D341Med (cell line): ENCODE data around the gene EFNA5.
"Not testable (repeated sequence)": the region's sequence is repeated elsewhere in the genome, so short reads cannot be mapped to it uniquely, and the experiment has no call there.

Experiments
- DNase-seq: peaks from one replicate; pipeline ENCODE4 v3.0.0; 2012; ENCODE audit warnings: low spot score

The EFNA5 gene

DNA sequence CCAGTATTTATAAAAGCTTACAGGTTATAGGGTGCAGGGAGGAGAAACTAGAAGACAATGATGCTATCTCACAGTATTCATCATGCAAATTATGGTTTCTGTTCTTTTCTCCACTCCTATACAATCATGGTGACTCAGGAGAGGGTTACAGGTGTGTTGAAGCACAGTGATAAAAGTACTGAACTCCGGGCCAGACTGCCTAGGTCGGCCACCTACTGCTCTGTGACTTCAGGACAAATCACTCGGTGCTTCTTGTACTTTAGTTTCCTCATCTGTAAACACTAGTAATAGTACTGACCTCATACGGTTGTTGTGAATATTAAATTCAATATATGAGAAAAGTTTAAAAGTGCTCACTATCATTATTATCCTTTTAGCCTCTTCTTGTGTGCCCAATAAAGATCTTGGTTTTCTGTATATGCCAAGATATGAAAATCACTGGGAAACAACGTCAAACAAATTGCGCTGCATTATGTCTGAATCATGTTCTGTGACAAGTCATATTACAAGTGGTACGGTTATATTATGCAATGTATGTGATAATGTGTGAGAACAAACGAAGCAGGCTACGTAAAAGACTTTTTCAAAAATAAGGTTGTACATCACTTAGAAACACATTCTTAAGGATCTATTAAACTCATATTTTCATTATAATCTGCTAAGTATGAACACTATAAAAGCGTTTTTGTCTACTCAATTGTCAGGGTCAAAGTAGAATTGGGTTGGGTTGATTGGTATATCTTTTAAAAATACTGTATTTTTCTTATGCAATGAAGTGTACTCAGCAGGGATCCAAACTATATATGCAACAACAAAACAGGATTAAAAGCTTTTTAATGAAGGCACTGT, 153.3 kb downstream of the EFNA5 start:
- DNase-seq = no peak

DNA sequence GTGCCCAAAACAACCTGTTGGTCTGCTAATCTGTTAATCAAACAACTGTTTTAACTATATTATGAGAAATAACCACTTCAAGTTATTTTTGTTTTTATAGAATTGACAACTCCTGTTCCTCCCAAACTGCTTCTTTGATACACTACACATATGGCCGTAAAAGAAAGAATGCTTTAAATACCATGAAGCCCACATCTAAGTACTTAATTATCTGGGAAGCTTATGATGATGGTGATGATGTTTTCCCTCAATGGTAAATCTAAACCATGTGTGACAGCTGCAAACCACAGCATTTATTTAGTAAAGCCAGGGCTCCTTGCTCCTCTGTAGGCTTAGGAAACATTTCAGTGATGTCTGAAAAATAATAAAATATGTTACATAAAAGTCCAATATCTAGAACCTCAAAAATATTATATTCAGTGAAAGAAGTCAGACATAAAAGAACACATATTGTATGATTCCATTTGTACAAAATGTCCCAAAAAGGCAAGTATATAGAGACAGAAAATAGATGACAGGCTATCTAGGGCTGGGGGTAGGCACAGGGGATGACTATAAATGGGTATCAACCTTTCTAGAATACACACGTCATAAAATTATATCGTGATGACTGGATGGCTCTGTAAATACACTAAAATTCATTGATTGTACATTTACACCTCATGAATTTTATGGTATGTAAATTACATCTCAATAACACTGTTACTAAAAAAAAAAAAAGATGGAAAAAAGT, 154.1 kb downstream of the EFNA5 start:
- no peak for DNase-seq

GRCh38 chr5:107515521-107516080, 155.1 kb downstream of the EFNA5 start:
- no peak for DNase-seq

DNA sequence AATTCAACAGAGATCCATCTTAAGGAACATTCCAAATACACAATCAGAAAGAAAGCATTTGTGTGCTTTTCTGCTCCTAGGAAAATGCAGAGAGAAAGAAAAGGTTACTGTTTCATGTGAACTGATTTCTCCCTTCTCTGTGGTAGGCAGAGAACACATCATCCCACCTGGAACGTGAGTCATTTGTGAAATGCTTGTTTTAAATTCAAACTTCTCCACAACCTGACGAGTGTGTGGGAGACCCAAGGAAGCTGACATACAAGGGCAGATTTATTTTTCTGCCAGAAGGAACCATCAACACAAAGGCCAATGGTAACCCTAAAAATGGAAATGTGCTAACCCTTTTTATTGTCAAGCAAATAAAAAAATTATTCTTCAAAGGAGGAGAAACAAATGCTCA, 156.4 kb downstream of the EFNA5 start:
- no peak for DNase-seq

DNA sequence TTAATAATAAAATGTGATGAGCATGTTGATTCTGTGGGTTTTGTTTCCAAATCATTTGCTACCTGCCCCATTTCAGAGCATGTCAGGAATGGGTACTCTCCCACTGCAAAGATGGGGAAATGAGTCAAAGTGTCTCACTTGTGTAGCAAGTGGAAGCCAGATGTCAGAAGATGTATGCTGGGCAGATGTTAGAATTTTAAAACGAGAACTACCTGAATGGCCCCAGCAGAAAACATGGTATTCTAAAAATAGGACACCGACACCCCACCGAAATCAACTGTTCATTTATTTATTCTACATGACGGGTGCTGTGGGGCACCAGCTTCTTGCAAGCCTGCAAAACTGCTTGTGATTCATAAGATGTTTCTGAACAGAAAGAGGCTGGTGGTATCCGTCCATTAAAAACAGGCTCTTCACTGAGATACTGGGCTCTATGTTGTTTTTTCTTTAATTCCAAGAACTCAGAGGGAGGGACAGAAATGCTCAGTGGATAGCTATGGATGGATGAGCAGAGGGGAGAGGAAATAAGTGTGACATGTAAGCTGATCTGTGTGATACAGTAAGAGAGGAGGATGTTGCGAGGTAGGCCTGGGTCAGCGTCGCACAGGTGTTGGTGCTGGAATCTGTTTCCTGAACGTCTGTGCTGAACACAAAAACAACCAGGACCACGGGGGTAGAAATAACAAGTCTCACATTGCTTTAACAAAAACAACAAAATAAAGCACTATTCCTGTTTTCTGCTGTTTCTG, 157.2 kb downstream of the EFNA5 start:
- DNase-seq = no peak

DNA sequence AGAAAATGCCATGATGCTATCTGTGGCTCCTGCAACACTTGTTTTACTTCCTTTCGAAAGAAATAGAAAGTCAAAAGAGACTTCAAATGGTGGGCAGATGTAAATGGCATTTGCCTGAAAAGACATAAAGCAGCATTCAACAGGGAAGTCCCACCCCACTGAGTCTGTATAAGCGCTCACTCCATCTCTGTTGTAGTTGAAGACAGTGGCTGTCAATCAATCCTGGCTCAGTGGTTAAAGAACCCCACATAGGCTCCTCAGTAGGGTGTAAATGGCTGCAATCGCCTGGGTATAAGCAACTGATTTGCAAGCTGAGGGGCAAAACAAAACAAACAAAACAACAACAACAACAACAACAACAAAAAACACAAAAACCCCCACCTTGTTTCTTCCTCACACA, 158.7 kb downstream of the EFNA5 start:
- no peak for DNase-seq

- no peak for DNase-seq
Measured at GRCh38 chr5:107510125-107510524, 160.6 kb downstream of the EFNA5 start.

DNA sequence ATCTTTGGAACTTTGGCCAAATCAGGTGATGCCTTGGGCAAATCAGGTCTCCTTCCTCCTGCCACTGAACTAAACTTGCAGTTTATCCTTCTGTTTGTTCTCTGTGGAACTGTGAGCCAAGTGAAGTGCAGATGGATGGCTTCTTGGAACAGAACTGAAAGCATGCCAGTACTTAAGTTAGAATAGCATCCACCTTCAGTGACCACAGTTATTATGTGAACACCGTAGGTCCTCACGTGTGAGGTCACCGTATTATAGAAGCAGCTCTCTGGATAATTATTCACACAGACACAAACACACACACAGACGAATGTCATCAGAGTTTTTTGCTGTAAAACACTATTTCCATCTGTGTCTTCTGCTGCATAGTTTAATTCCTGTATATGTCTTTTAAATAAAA, 162.6 kb downstream of the EFNA5 start:
- DNase-seq = no peak

GRCh38 chr5:107505763-107506534, 164.8 kb downstream of the EFNA5 start:
- no peak for DNase-seq

DNA sequence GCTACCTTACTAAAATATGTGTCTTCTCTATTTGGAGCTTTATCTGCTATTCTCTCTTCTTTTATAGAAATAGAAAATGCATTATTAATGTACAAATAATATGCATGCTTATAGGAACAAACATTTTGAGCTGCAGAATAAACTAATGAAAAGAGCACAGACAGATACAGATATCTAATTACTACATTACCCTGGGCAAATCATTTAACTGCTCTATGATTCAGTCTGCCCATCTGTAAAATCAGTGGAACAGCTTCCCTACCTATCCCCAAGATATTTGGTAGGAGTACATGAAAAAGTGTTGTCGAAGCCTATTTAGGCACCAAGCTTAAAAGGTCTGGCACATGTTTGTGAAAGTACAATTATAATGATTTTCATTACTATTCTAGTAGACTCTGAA, 166.3 kb downstream of the EFNA5 start:
- DNase-seq = no peak

GRCh38 chr5:107502676-107503060, 168.1 kb downstream of the EFNA5 start:
- DNase-seq = no peak

DNA sequence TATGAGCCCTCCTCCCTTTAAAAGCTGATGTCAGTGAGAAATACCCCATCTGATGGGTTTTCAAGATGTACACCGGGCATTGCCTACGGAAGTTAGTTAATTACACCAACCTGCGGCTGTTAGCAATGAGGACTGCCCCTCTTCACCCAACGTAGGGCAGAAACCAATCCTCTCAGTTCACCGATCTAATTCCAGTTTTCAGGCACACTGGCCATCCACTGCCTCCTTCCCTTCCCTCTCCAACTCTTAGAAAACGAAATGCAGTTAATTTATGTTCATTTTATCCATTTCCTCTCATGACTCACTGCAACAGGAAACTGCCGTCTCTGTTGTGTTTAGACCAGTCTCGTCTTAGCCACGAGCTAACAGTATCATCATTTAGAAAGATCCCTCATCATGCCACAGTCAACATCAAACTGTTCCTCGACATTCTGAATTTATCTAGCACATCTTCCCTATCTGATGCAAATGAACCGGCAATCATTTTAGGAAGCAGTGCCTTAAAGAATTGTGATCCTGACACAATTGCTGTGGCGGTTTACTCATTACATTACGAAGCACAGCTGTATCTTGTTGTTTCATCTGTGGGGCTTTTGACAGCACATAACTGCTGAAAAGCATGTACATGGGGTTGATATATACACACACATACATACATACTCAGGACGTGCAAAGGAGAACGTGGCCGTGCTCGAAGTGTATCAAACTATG, 168.6 kb downstream of the EFNA5 start:
- DNase-seq = no peak

GRCh38 chr5:107500840-107501239, 169.9 kb downstream of the EFNA5 start:
- no peak for DNase-seq

GRCh38 chr5:107500347-107500746, 170.4 kb downstream of the EFNA5 start:
- DNase-seq = no peak

DNA sequence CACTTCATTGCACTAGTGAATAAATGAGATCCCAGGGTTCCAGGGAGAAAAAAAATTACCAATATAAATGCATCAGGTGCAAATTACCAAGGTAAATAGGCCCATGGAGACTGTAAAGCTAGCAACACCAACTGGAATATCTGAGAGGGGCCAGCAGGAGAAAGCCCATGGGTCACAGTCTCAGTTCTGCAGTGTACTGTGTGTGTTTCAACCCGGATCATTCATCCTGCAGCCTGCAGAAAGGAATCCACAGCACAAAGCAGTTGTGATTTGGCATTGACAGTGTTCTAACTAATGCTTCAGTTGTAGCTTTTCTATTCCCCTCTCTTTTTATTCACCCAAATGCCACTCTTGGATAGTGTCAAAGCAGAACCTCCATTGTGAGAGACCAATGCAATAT, 171.0 kb downstream of the EFNA5 start:
- DNase-seq = no peak

DNA sequence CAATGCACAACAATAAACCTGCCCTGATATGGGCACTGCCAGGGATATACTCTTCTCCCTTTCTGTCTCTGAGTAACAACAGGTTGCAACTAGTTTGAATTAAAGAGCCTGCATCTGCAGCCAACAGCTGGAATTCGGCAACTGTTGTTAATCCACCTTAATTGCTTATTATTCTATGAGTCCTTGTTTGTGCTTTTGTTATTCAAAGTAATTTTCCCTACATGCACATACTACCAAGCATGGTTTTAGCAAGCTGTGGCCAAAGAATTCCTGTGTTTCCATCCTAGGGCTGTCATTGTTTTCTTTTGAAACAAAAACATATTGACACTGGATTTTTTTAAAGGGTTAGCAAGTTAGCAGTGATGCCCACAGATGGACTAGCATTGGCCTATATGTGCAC, 171.5 kb downstream of the EFNA5 start:
- no peak for DNase-seq

GRCh38 chr5:107496466-107496865, 174.3 kb downstream of the EFNA5 start:
- DNase-seq = no peak

GRCh38 chr5:107494129-107494528, 176.6 kb downstream of the EFNA5 start:
- DNase-seq = not testable (repeated sequence)

DNA sequence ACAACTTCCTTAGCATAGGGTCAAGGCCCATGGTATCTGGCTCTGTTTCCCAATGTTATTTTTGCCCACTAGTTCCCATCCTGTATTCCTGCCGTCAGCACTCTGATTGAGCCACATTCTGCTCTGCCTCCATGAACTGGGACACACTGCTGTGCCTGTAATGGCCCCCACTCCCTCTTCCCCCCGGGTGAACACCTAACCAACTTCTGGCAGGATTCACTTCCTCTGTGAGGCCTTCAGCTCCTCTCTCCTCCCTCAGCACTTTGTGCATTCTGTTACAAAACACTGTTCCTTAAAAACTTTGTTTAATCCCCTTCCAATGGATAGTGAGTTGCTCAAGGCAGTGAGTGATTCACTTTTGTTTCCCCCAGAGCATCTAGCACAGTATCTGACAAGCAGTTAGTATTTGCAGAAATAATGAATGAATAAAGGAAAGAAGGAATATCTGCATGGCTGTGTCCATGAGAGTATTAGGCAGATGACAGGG, 183.6 kb downstream of the EFNA5 start:
- no peak for DNase-seq

- no peak for DNase-seq
Measured at GRCh38 chr5:107486489-107486888, 184.2 kb downstream of the EFNA5 start.

DNA sequence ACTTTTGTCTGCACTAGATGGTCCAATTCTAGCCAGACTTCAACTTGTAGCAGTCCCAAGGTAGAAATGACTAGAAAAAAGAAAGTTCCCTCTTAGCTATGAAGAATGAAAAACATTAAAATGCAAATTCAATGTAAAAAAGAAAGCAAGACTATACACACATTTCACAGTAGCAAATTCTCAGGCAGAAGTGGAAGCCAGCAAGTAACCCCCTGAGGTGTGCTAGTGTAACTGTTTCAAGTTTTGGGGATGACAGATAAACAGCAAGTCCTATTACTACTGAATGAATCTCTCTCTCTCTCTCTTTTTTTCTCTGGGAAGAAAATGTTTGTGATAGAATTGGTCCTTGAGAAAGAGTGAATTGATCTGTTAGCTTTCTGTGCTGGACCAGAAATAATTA, 185.6 kb downstream of the EFNA5 start:
- no peak for DNase-seq
